Measurements from ENCODE around the gene GCK.

DNA sequence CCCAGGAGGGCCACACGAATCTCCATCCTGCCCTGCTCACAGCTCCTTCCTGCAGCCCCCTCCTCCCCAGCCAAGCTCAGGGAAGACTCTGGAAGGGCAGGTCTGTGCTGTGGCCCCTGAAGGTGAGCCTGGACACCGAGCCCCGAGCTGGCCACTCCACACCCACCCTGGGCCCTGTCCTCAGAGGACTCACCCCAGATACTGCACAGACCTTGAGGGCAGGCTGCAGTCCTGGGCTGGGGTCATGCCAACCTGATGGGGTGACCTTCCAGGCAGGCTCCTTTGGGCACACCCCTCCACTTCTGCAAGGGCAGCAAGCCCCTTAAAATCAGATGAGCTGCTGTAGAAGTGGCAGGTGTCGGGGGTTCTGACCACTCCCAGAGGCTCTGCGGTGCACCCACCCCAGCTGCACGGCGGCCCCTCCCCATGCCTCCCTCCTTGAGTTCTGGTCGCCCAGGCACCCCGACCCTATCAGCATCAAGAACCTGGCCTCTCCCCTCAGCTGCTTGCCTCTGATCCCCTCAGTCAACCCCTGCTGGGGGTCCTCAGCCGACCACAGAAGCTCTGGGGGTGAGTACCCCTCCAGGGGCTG lies 35.8 kb upstream of the GCK start:
- TF ChIP-seq, protein P1, sequence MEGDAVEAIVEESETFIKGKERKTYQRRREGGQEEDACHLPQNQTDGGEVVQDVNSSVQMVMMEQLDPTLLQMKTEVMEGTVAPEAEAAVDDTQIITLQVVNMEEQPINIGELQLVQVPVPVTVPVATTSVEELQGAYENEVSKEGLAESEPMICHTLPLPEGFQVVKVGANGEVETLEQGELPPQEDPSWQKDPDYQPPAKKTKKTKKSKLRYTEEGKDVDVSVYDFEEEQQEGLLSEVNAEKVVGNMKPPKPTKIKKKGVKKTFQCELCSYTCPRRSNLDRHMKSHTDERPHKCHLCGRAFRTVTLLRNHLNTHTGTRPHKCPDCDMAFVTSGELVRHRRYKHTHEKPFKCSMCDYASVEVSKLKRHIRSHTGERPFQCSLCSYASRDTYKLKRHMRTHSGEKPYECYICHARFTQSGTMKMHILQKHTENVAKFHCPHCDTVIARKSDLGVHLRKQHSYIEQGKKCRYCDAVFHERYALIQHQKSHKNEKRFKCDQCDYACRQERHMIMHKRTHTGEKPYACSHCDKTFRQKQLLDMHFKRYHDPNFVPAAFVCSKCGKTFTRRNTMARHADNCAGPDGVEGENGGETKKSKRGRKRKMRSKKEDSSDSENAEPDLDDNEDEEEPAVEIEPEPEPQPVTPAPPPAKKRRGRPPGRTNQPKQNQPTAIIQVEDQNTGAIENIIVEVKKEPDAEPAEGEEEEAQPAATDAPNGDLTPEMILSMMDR (IDR thresholded peaks at IDR 0.05), result no peak
- TF ChIP-seq POLR2A (IDR thresholded peaks at IDR 0.05), result no peak
- no peak for TF ChIP-seq EP300 (IDR thresholded peaks at IDR 0.05)
- no peak for TF ChIP-seq POLR2AphosphoS5 (IDR thresholded peaks at IDR 0.05)
